Measurements from ENCODE around the gene NAV2.

The NAV2 gene

DNA sequence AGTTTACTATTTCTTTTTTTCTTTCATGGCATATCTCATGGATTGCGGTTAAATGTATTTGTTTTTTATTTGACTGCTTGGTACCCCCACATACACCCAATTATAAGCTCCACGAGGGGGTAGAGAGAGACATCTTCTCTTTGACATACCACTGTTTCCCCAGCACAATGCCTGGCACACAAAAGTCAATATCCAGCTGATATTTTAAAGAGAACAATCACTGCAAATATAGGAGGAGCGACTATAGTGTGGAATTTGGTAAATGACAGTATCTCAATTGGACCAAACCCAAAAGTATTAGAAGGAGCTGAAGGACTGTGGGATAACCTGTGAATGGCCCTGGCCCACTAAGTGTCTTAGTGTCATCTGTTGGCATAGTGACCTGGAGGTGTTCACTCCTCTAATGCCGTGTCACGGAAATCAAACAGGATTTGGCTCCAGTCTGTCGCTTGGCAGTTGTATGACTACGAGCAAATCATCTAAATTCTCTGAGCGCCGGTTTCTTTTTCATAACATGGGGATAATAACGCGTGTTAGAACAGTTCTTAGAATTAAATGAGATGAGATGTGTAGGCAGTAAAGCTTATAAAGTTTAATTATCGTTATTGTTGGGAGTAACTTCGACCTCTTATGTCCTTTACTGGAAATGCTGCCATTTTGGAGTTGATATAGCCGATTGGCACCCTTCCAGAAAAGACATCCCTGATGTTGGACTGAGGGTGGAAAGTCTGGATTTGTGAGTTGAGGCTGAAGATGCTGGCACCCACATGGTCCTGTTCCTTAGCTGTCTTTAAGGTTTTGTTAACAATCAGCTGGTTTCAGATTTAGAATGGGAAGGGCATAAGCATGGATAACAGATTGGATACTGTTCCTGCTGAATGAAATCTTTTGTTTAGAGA, 303.1 kb downstream of the NAV2 start:
- no peak for DNase-seq (ENCODE audit: low read depth, low spot score)

DNA sequence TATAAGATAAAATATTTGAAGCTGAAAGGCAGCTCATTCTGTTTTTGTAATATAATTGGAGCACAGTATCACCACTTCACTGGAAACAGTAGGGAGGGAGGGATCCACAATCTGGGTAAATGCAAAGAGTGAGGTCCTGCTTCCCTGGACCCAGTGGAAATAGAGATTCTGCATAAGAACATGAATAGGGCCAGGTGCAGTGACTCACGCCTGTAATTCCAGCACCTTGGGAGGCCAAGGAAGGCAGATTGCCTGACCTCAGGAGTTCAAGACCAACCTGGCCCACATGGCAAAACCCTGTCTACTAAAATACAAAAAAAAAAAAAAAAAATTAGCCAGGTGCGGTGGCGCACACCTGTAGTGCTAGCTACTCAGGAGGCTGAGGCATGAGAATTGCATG, 303.9 kb downstream of the NAV2 start:
- no peak for DNase-seq (ENCODE audit: low read depth, low spot score)

DNA sequence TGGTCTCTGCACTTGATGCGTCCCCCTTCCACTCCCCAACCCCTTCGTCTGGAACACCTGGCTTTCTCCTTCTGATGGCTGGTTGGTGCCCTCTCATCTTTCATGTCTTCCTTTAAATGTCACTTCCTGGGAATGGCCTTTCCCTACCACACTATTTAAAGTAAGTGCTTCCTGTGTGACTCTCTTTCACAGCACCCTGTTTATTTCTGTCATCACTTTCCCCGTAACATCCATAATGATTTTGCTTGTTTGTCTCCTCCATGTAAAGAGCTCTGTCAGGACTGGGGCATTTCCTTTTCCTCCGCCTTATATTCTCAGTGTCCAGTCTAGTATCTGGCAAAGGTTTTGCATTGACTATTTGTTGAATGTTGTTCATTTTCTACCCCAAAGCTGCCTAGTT, 304.7 kb downstream of the NAV2 start:
- DNase-seq (ENCODE audit: low read depth, low spot score) = no peak

DNA sequence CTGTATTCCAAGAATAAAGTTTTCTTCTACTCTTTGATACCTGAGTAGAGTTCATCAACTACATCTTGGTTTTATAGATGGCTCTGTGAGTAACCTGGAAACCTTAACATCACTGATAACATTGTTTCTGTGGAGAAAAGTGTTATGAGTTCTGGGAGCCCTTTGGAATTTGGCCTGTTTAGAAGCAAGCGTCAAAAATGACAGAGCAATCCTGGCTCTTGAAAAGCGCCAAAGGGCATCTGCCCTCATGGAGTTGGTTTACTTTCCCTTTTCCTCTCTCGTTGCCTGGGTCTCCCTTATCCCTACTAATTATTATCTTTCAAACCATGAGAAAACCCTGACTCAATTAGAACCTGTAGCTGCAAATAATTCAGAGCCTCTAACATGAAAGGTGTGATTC, 307.6 kb downstream of the NAV2 start:
- no peak for DNase-seq (ENCODE audit: low read depth, low spot score)

DNA sequence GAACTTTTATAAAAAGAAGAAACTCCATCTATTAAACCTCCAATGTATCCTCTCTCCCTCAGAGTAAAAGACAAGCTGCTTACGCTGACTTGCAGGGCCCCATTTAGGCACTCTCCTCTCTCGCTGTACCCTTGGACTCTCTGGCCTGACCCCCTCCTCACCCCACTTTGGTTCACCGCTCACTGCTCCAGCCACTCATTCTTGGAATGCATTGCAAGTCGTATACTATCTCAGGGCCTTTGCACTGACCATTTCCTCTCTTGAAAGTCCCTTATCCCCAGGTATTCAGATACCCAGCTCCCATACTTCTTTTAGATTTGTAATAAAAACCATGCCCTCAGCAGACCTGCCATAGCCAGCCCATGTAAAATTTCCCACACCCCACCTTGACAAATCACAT, 308.1 kb downstream of the NAV2 start:
- DNase-seq (ENCODE audit: low read depth, low spot score) = no peak

DNA sequence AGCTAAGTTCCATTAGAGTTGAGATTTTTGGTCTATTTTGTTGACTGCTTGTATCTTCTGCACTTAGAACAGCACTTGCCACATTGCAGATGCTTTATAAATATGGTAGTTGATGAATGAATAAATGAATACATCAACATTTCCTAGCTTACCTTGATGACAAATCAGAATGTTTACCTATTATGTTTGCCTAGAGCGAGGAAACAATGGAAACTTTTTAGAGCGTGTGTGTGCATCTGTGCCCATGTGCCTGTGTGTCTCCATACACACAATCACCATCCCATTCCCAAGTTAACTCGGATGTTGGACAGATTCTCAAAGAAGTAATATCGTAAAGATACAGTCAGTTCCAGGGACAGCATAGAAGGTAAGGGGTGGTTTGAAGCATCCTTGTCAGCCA, 308.6 kb downstream of the NAV2 start:
- no peak for DNase-seq (ENCODE audit: low read depth, low spot score)

DNA sequence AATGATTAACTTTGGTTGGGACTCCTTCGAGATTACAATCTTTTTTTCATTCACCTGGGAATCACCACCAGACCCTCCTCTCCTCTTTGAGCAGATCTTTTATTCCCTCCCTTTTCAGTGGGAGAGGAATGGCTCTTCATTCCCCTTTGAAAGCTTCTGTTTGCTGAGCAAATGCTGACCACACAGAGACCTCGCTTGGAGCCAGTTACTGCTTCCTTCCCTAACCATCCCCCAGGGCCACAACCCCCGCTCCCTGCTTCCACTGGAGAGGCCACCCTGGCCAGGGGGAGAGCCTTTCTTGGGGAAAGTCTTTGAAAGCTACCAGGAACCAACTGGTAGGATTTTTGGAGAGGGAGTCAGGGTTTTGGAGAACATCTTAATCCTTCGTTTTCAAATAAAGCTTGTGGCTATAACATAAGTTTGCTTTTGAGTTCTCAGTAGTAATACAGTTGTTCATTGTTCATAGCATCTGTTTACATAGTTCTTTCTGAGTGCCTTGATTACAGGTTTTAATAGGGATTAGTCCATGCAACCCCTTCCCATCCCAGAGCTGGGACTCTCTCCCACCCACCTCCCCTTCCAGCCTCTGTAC, 309.2 kb downstream of the NAV2 start:
- no peak for DNase-seq (ENCODE audit: low read depth, low spot score)

DNA sequence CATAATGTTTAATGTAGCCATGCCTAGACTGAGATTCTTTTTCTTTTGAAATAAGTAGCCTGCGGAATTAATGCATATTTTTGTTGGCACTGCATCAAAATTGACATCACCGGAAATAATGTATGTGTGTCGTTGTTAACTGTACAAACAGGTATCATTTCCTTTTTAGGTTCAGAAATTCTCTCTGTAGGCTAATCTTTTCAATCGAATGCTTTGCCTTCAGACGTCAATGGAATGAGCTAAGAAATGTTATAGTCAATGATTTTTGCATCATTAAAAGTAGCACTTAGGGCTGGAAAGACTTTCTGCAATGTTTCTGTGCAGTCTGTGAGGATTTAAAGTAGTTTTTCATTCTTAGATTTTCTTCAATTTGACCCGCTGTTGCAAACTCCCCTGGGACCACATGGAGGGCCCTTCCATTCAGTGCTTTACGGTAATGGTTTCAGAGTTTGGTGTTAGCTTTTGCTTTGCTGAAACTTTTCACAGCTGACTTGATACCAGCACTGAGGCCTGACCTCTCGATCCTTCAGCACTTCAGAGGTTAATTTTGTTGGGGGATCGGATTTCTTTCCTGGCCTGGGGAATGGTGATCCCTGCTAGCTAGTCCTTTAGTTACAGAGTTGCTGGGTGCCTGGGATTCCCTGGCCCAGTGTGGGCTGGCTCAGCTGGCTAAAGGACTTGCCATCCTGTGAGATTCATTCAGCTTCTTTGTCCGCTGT, 309.9 kb downstream of the NAV2 start:
- peak; percentile 85 for DNase-seq (ENCODE audit: low read depth, low spot score)

DNA sequence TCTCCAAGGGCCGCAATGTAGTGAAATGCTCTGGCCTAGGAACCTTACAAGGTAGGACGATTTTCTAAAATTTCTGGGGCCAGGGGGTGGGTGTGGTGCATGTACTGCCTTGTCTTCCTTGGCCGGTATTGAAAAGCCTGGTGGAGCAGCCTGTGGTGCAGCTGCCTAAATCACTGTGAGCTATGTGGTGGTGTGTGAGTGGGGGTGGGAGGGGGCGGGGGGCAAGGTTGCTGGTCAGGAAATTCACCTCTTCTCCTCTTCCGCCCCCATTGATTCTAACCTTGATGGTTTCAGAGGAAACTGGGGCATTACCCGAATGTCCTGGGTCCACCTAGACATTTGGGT, 310.4 kb downstream of the NAV2 start:
- no peak for DNase-seq (ENCODE audit: low read depth, low spot score)

DNA sequence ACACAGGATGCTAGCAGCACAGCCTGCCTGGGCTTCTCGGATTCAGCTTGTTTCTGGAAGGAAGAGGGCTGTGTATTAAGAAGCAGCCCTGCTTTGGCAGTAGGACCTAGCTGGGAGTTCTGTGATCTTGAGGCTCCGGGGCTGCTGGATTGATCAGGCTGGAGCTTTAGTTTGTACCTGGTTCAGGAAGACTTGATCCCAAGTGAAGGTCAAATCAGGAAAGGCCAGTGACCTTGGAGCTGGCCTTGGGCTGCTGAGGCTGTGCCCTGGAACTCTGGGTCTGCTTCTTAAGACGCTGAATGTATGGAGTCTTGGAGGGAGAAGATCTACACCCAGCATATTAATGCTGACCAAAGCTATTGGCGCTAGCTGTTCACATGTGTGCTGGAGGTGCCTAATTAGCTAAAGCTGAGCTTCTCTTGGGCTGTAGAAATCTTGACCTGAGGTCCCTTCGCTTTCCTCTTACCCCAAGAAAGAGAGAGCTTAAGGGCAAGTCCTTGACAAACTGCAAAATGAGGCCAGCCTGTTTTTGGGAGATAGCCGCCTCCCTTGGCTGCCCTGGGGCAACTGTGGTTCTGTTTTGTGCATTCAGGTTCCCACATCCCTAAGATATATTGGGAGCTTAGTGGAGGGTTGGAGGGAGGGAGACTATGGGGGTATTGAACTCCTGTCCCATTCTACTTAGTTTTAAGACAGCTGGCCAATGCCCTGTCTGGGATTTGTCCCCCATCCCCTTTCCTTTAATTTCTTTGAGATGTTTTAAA, 311.7 kb downstream of the NAV2 start:
- no peak for DNase-seq (ENCODE audit: low read depth, low spot score)

DNA sequence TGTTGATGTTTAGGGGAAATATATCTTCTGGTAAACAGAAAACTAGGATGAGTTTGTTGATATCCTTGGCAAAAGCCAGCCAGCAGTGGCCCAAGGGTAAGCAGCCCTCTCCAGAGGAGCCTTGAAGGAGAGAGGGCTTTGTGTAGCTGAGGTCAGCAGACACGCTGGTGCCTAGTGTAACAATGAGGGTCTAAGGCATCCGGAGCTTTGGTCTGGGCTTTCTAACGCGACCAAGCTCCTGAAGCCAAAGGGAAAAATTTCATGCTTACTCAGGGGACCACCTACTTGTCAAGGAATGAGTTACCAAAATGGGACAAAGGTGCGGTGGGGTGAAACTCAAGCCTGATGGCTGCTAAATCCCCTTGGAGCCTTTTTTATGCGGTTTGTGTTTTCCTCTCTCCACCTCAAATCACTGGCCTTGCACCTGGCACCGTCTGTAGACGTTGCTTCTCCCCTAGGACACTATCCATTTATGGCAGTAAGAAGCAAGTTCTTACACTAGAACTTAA, 312.7 kb downstream of the NAV2 start:
- no peak for DNase-seq (ENCODE audit: low read depth, low spot score)

DNA sequence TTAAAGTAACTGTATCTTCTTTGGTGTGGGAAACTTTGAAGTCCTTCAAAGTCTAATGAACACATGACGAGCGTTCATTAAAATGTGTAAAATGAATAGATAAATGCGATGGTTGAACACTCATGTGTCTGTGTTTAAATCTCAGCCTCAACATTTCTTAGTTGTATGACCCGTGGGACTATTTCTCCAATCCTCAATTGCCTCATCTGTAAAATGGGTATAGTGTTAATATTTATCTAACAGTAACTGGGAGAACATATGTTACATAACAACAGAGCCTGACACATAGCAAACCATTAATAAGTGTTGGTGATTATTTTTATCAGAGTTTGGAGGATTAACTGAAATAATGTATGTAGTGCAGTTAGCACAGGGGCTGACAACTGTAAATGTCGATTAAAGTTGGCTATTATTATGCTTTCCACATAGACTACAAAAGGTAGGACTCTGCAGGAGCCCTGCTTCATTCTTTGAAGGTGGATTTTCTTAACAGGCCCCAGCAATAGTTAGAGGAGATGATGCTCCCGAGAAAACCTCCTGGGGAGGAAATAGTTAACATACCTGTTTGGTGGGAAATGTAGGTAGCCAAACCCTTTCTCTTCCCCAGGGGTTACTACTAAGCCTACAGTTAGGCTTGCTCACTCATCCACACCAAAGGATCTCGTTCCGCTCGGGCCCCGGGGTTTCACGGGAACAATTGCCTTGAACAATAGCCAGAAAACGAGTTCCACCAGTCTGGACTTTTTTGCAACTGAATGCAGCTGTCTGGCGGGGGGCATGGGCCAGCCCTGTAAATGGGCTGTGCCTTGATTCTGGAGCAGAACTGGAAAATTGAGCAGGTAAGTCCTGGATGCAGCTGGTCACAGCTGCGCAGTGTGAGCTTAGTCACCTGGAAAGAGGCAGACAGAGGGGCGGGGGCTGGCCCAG, 314.3 kb downstream of the NAV2 start:
- peak; percentile 99 for DNase-seq (ENCODE audit: low read depth, low spot score)

DNA sequence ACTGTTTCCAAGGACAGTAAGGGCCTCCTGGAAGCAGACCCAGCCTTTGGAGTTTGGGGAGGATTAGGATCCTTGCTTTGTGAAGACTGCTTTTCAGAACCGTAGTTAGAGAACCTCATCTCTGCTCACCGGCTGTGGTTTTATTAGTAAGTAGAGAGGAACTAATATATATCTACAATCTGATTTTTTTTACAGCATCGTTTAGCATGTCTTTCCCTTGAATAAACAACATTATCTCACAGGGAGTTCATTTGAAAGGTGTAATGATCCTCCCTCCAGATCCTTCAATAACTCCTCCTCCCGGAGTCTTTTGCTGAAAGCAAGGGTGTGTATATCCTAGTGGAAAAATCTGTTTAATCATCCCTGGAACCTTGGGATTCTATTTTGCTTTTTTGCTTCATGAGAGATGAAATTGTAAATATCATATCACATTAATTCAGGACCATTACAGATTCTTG, 314.9 kb downstream of the NAV2 start:
- no peak for DNase-seq (ENCODE audit: low read depth, low spot score)

DNA sequence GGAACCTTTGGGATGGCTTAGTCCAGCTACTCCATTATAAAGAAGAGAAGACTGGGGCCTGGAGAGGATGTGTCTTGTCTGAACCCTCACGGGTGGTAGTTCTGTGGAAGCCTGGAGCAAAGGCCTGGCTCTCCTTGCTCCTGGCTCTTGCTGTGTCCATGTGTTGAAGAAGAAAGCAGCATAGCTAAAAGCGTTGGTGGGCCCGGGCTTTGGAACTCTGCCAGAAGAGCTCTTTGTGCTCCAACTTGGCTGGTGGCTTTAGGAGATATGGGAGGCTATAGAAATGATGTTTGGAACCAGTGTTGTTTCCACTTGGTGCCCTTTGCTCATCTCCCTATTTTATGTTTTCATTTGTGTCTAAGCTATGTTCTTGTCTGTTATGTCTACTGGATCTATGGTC, 316.6 kb downstream of the NAV2 start:
- DNase-seq (ENCODE audit: low read depth, low spot score) = no peak

DNA sequence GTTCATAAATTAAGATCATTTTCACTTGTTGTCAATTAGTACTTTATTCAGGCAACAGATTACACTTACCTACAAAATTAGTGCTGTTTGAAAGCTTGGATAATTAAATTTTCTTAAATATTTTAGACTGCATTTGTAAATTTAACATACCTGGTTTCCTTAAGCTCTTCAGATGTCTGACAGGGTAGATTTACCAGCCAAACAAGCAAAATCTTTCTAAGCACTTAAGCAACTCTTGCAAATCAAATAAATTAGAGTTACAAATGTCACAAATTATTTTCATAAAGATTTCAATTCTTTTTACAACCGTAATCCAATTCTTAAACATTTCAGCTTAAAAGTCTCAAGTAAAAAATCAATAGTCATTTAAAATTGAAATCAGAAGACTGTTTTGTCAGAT, 317.8 kb downstream of the NAV2 start:
- no peak for DNase-seq (ENCODE audit: low read depth, low spot score)

DNA sequence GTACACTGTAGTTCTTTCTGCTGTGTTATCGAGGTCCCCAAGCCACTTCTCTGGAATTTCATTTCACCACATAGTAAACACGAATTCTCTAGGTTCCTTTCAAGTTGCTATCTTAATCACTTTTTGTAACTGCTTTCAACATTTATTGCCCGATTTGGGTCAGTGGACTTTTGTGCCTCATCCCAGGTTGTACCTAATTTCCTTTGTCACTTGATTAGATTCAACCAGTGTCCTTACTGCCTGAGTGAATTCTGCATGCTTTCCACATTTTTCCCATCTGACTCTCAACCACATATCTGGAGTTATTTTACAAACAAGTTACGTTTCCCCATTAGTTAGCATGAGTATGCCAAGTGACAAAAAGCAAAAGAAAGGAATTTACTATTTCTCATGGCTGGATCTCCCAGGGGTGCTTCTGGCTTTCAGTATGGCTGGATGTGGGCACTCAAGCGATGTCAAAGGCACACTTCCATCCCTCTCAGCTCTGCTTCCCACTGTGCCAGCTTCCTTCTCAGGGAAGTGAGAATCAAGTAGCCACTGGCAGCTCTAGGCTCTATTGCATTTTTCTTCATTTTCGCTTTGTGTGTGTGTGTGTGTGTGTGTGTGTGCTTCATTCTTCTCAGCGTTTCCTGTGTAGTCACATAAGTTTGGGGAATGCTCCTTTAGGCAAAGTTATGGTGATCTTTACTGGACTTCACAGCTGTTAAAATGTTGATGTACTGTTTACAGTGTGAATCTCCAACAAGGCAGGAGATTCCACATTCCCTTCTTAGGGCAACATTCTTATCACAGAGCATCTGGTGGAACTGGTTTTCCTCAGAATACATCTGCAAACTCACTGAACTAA, 318.7 kb downstream of the NAV2 start:
- DNase-seq (ENCODE audit: low read depth, low spot score) = no peak

DNA sequence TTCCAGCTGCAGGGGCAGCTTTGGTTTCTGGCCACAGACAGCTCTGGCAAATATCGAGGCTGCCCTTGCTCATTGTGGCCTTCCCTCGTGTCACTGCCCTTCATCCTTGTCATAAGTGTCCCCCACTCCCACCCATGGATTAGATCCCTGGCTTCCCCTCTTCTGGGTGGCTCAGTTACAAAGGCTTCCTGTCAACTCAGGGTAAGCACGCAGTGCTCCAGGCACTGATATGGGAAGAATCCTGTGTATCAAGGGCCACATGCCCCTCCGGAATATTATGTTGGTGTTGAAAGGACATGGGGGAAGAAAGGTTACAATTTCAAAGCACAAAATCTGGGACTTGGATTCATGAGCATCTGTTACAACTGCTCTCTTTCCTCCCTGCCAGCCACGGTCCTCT, 319.5 kb downstream of the NAV2 start:
- no peak for DNase-seq (ENCODE audit: low read depth, low spot score)

DNA sequence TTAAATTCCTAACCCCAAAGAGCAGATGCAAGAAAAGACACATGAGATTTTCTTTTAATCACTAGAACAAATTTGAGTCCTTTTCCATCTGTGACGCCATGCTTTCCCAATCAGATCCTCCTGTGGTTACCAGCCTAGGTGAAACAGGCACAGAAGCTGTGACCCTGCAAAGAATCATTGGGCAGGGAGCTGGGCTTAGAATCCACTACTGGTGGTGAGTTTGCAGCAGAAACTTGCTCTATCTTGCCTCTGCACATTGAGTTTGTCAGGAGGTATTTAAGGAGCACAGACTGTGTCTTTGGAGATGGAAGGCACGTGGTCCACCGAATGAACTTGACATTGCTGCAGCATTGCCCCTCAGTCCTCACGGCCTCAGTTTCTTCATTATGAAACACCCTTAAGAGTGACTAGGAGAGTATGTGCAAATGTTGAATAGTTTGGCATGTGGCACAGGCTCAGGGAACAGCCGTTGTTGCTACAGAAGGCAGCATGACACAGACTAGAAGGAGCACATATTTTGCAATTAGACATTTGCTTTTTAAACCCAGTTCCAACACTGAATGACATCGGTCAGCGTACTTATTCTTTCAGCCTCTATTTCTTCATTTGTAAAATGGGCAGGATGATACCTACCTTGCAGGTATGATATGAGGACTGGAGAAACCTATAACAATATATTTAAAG, 320.1 kb downstream of the NAV2 start:
- no peak for DNase-seq (ENCODE audit: low read depth, low spot score)

DNA sequence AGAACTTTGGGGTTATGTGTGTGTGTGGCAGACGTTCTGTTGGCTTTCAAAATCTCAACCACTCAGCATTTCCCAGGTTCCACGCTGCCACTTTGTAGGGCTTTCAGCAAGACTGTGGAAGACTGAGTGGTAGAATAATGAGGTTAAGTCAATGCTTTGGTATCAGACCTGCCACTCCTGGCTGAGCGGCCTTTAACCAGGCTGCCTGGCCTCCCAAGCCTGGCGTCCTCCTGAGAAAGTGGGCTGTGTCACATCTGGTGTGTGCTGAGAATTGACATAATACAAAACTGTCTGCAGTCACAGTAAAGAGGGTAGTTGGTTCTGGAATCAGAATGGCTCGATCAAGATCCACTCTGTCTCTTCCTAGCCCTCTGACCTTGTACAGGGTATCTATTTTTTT, 321.2 kb downstream of the NAV2 start:
- DNase-seq (ENCODE audit: low read depth, low spot score) = no peak

Data from iPS DF 19.7 (cell line).